ENCODE measurements around the gene BPNT1.

DNA sequence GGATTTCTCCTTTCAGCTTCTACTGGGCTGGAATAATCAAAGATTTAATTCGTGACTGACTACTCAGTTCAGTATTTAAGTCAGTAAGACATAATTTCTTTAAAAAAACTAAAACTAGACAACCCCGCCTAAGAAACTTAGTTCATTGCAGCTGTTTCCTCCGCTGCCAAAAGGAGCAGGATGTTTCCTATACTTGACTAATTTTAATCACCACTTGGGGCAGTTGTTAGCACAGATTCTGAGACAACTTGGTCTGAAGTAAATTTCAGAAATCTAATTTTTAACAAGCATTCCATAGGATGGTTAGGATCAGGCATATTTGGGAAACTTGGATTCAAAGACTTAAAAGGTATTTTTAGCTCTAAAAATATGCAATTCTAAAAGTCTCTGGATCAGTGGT, 77.3 kb downstream of the BPNT1 start:
- TF ChIP-seq, protein P1, sequence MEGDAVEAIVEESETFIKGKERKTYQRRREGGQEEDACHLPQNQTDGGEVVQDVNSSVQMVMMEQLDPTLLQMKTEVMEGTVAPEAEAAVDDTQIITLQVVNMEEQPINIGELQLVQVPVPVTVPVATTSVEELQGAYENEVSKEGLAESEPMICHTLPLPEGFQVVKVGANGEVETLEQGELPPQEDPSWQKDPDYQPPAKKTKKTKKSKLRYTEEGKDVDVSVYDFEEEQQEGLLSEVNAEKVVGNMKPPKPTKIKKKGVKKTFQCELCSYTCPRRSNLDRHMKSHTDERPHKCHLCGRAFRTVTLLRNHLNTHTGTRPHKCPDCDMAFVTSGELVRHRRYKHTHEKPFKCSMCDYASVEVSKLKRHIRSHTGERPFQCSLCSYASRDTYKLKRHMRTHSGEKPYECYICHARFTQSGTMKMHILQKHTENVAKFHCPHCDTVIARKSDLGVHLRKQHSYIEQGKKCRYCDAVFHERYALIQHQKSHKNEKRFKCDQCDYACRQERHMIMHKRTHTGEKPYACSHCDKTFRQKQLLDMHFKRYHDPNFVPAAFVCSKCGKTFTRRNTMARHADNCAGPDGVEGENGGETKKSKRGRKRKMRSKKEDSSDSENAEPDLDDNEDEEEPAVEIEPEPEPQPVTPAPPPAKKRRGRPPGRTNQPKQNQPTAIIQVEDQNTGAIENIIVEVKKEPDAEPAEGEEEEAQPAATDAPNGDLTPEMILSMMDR (IDR thresholded peaks at IDR 0.05 in 2 of 3, conservative IDR thresholded peaks at IDR 0.05 in 1 of 3; ENCODE audit: borderline replicate concordance in 1 of 3, insufficient read depth in 1 of 3, low read depth in 2 of 3, low read length in 2 of 3), result peak in 2 of 3 experiments; percentile 9 to 11; a peak in 2 of 6 replicates
- TF ChIP-seq YY1 (IDR thresholded peaks at IDR 0.05; ENCODE audit: extremely low read depth, insufficient replicate concordance, low read depth, low read length) (no peak), POLR2A (IDR thresholded peaks at IDR 0.05; ENCODE audit: borderline replicate concordance, extremely low read depth, insufficient read depth, insufficient read length) (no peak)
- TF ChIP-seq, protein P2, sequence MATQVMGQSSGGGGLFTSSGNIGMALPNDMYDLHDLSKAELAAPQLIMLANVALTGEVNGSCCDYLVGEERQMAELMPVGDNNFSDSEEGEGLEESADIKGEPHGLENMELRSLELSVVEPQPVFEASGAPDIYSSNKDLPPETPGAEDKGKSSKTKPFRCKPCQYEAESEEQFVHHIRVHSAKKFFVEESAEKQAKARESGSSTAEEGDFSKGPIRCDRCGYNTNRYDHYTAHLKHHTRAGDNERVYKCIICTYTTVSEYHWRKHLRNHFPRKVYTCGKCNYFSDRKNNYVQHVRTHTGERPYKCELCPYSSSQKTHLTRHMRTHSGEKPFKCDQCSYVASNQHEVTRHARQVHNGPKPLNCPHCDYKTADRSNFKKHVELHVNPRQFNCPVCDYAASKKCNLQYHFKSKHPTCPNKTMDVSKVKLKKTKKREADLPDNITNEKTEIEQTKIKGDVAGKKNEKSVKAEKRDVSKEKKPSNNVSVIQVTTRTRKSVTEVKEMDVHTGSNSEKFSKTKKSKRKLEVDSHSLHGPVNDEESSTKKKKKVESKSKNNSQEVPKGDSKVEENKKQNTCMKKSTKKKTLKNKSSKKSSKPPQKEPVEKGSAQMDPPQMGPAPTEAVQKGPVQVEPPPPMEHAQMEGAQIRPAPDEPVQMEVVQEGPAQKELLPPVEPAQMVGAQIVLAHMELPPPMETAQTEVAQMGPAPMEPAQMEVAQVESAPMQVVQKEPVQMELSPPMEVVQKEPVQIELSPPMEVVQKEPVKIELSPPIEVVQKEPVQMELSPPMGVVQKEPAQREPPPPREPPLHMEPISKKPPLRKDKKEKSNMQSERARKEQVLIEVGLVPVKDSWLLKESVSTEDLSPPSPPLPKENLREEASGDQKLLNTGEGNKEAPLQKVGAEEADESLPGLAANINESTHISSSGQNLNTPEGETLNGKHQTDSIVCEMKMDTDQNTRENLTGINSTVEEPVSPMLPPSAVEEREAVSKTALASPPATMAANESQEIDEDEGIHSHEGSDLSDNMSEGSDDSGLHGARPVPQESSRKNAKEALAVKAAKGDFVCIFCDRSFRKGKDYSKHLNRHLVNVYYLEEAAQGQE (IDR thresholded peaks at IDR 0.05; ENCODE audit: low read depth), result no peak
